Gastroesophageal sphincter (tissue), 4 donors: ENCODE measurements around the gene ADPRH. TPM values are rescaled to one million over a fixed set of nuclear protein-coding genes. Genes with fewer than 3 reads are reported as not detected.
"Not testable (repeated sequence)": the region's sequence is repeated elsewhere in the genome, so short reads cannot be mapped to it uniquely, and the experiment has no call there.

Experiments used
- ATAC-seq: fragments of 150-250 bp; one replicate; pipeline ENCODE4 v1.9.1; 2016; ENCODE audit warnings: mild to moderate bottlenecking, moderate library complexity
- H3K27ac ChIP-seq, 4 donors: fragments of 200-600 bp; sonication (generic) in 3 of 4; 1 replicate in 3 of 4; 2 replicates in 1 of 4; pipeline ENCODE4 v1.5.1; 2016 to 2019
- H3K27me3 ChIP-seq: fragments of 200-600 bp; sonication (generic); one replicate; pipeline ENCODE4 v1.5.1; 2019
- H3K36me3 ChIP-seq, 2 donors: fragments of 200-600 bp; sonication (generic); one replicate each; pipeline ENCODE4 v1.5.1; 2019; ENCODE audit warnings: control low read depth in 1 of 2
- H3K4me1 ChIP-seq, 3 donors: fragments of 200-600 bp; sonication (generic); 1 replicate in 2 of 3; 2 replicates in 1 of 3; pipeline ENCODE4 v1.5.1; 2016 to 2019; ENCODE audit warnings: control low read depth in 2 of 3
- H3K4me3 ChIP-seq, 2 donors: fragments of 200-600 bp; sonication (generic); one replicate each; pipeline ENCODE4 v1.5.1; 2019; ENCODE audit warnings: mild to moderate bottlenecking in 1 of 2, moderate library complexity in 1 of 2
- H3K9me3 ChIP-seq, 3 donors: fragments of 200-600 bp; sonication (generic); one replicate each; pipeline ENCODE4 v1.5.1; 2017 to 2019; ENCODE audit warnings: control low read depth in 2 of 3
- CTCF ChIP-seq, 4 experiments: fragments of 200-600 bp in 2 of 4; fragments of 450-650 bp in 2 of 4; sonication (generic) in 1 of 4; IDR thresholded peaks; one replicate each; pipeline ENCODE4 v1.5.1; 2017 to 2019; ENCODE audit warnings: antibody characterized with exemption in 4 of 4, mild to moderate bottlenecking in 2 of 4, moderate library complexity in 2 of 4
- EP300 ChIP-seq: sonication (generic); formaldehyde crosslinking; IDR thresholded peaks from one replicate; pipeline ENCODE4 v1.6.1; 2017; ENCODE audit warnings: antibody characterized with exemption, mild to moderate bottlenecking
- POLR2A ChIP-seq, 2 donors: fragments of 450-650 bp; IDR thresholded peaks; one replicate each; pipeline ENCODE4 v1.6.1; 2017; ENCODE audit warnings: antibody characterized with exemption in 2 of 2, mild to moderate bottlenecking in 2 of 2, moderate library complexity in 1 of 2
- POLR2AphosphoS5 ChIP-seq: sonication (generic); formaldehyde crosslinking; IDR thresholded peaks from one replicate; pipeline ENCODE4 v1.6.1; 2017; ENCODE audit warnings: antibody characterized with exemption
- WGBS, 2 donors: methylation state at CpG; one replicate each; pipeline ENCODE4 v1.1.5; 2018; ENCODE audit warnings: low coverage in 1 of 2; 5-methylcytosine and 5-hydroxymethylcytosine counted together
- total RNA-seq, 4 donors: library from RNA; depleted of rRNA; stranded (reverse); fragments of >200 nt; gene quantifications; one replicate each; pipeline ENCODE4 v1.1.0, GENCODE V29; 2016

ADPRH gene
- total RNA-seq, 4 donors from 2014 or later: 10.2 to 23.1 (median 15.0) TPM

- H3K36me3 ChIP-seq: peaks cover 0 to under 1% of the 10 kb centered on the region in 2 donors
- peaks cover 0 to 10% (median 0%) of the 10 kb centered on the region in 3 donors for H3K4me1 ChIP-seq
- TF ChIP-seq POLR2AphosphoS5: no peak
- TF ChIP-seq POLR2A (IDR thresholded peaks at IDR 0.05): no peak
- no peak for TF ChIP-seq EP300
- H3K9me3 ChIP-seq: no peaks in the 10 kb centered on the region
- H3K27me3 ChIP-seq: no peaks in the 10 kb centered on the region
- H3K4me3 ChIP-seq: no peak overlapping the region
- 90 to 95% methylated on average over 2 to 4 of the region's 5 CpGs for WGBS, 2 donors
- H3K27ac ChIP-seq: no peak overlapping the region
- no peak for ATAC-seq
Measured at GRCh38 chr3:119594066-119594465, 14.8 kb downstream of the ADPRH start.

GRCh38 chr3:119594929-119595328, 15.6 kb downstream of the ADPRH start:
- H3K9me3 ChIP-seq, H3K27me3 ChIP-seq, H3K27ac ChIP-seq, H3K36me3 ChIP-seq, H3K4me3 ChIP-seq, ATAC-seq: not testable (repeated sequence)
- H3K4me1 ChIP-seq: peaks cover 0 to 10% (median 0%) of the 10 kb centered on the region in 3 donors
- WGBS, 2 donors: 100% methylated on average over 1 of the region's 1 CpG; no CpG with 5 or more reads in 1 of the 2 donors

- H3K9me3 ChIP-seq: no peaks in the 10 kb centered on the region
- 54 to 80% methylated on average over 1 to 7 of the region's 7 CpGs for WGBS, 2 donors
- ATAC-seq: no peak
- TF ChIP-seq CTCF (IDR thresholded peaks at IDR 0.05): no peak
- TF ChIP-seq EP300: no peak
- TF ChIP-seq POLR2A (IDR thresholded peaks at IDR 0.05): no peak
- TF ChIP-seq POLR2AphosphoS5: no peak
- no peaks in the 10 kb centered on the region for H3K36me3 ChIP-seq
- H3K27me3 ChIP-seq: no peaks in the 10 kb centered on the region
- peaks cover 0 to 10% (median 0%) of the 10 kb centered on the region in 3 donors for H3K4me1 ChIP-seq
- H3K4me3 ChIP-seq: peak overlapping the region; percentile 31 to 38
- no peak overlapping the region for H3K27ac ChIP-seq
Measured at GRCh38 chr3:119595639-119596334, 16.5 kb downstream of the ADPRH start.

- H3K27me3 ChIP-seq: no peaks in the 10 kb centered on the region
- peaks cover 0 to 10% (median 0%) of the 10 kb centered on the region in 3 donors for H3K4me1 ChIP-seq
- ATAC-seq: no peak
- no peak overlapping the region for H3K4me3 ChIP-seq
- no peak for TF ChIP-seq POLR2AphosphoS5
- no peak for TF ChIP-seq EP300
- no peak for TF ChIP-seq CTCF (IDR thresholded peaks at IDR 0.05)
- no peak for TF ChIP-seq POLR2A (IDR thresholded peaks at IDR 0.05)
- no peak overlapping the region for H3K27ac ChIP-seq
- H3K9me3 ChIP-seq: no peaks in the 10 kb centered on the region
- H3K36me3 ChIP-seq: no peaks in the 10 kb centered on the region
- WGBS, 2 donors: 79 to 84% methylated on average over 3 to 5 of the region's 6 CpGs
Measured at GRCh38 chr3:119596398-119596797, 17.1 kb downstream of the ADPRH start.

GRCh38 chr3:119597548-119598288, 18.4 kb downstream of the ADPRH start, which contains the start of gene PLA1A:
PLA1A (plus strand) TSS chr3:119597885; CDS start chr3:119597914, 29 bp downstream.
- peak within 1 kb of the TSS in 3 of 4 donors; percentile 16 to 63 (median 32) for H3K27ac ChIP-seq
- no peaks in the 10 kb centered on the region for H3K9me3 ChIP-seq
- H3K36me3 ChIP-seq: no peaks in the 10 kb centered on the region
- no peaks in the 10 kb centered on the region for H3K27me3 ChIP-seq
- TF ChIP-seq POLR2AphosphoS5 (no peak), CTCF (IDR thresholded peaks at IDR 0.05) (no peak), POLR2A (IDR thresholded peaks at IDR 0.05) (no peak), EP300 (no peak)
- H3K4me3 ChIP-seq: no peak within 1 kb of the TSS
- no peak for ATAC-seq
- WGBS, 2 donors: 55 to 59% methylated on average over 6 to 7 of the region's 7 CpGs
- H3K4me1 ChIP-seq: peaks cover 0 to 10% (median 0%) of the 10 kb centered on the region in 3 donors
